Lower leg skin (tissue), 3 donors: Measurements from ENCODE around the gene EP300.

Experiments used
- CTCF ChIP-seq, 3 donors: fragments of 450-650 bp; IDR thresholded peaks; one replicate each; pipeline ENCODE4 v1.5.1; 2016; ENCODE audit warnings: antibody characterized with exemption in 3 of 3, mild to moderate bottlenecking in 3 of 3, moderate library complexity in 2 of 3
- POLR2A ChIP-seq, 2 donors: fragments of 450-650 bp; IDR thresholded peaks; one replicate each; pipeline ENCODE4 v1.6.1; 2016 to 2017; ENCODE audit warnings: antibody characterized with exemption in 2 of 2, mild to moderate bottlenecking in 1 of 2, moderate library complexity in 1 of 2

- TF ChIP-seq CTCF (IDR thresholded peaks at IDR 0.05) = no peak
- no peak for TF ChIP-seq POLR2A (IDR thresholded peaks at IDR 0.05)
These were observed 111.7 kb downstream of the EP300 start for GRCh38 chr22:41204066-41204465.
